ENCODE results near the gene PLEKHM2.

PLEKHM2 gene

GRCh38 chr1:15702722-15703550, 18.8 kb downstream of the PLEKHM2 start:
- DNase-seq (ENCODE audit: low read depth, low spot score): no peak

- DNase-seq (ENCODE audit: low read depth, low spot score): no peak
These were observed 19.4 kb downstream of the PLEKHM2 start for GRCh38 chr1:15703562-15703961.

GRCh38 chr1:15704526-15705183, 20.5 kb downstream of the PLEKHM2 start:
- no peak for DNase-seq (ENCODE audit: low read depth, low spot score)

GRCh38 chr1:15705184-15705566, 21.1 kb downstream of the PLEKHM2 start:
- DNase-seq (ENCODE audit: low read depth, low spot score): no peak

GRCh38 chr1:15706751-15707150, 22.6 kb downstream of the PLEKHM2 start:
- DNase-seq (ENCODE audit: low read depth, low spot score): no peak

- DNase-seq (ENCODE audit: low read depth, low spot score): no peak
These were observed 23.3 kb downstream of the PLEKHM2 start for GRCh38 chr1:15707239-15707925.

- DNase-seq (ENCODE audit: low read depth, low spot score): no peak
These were observed 24.5 kb downstream of the PLEKHM2 start for GRCh38 chr1:15708486-15709137.

GRCh38 chr1:15709226-15709625, 25.1 kb downstream of the PLEKHM2 start:
- DNase-seq (ENCODE audit: low read depth, low spot score): no peak

- no peak for DNase-seq (ENCODE audit: low read depth, low spot score)
These were observed 28.0 kb downstream of the PLEKHM2 start for GRCh38 chr1:15712168-15712567.

GRCh38 chr1:15714406-15715136, 30.5 kb downstream of the PLEKHM2 start:
- DNase-seq (ENCODE audit: low read depth, low spot score): no peak

GRCh38 chr1:15717418-15718125, 33.5 kb downstream of the PLEKHM2 start:
- no peak for DNase-seq (ENCODE audit: low read depth, low spot score)

- DNase-seq (ENCODE audit: low read depth, low spot score): no peak
These were observed 34.1 kb downstream of the PLEKHM2 start for GRCh38 chr1:15718199-15718601.

GRCh38 chr1:15719381-15720120, 35.4 kb downstream of the PLEKHM2 start:
- no peak for DNase-seq (ENCODE audit: low read depth, low spot score)

- no peak for DNase-seq (ENCODE audit: low read depth, low spot score)
These were observed 36.7 kb downstream of the PLEKHM2 start for GRCh38 chr1:15720861-15721260.

- no peak for DNase-seq (ENCODE audit: low read depth, low spot score)
These were observed 38.3 kb downstream of the PLEKHM2 start for GRCh38 chr1:15722411-15722810.

- no peak for DNase-seq (ENCODE audit: low read depth, low spot score)
These were observed 38.9 kb downstream of the PLEKHM2 start for GRCh38 chr1:15722836-15723532.

- no peak for DNase-seq (ENCODE audit: low read depth, low spot score)
These were observed 39.6 kb downstream of the PLEKHM2 start for GRCh38 chr1:15723631-15724246.

- no peak for DNase-seq (ENCODE audit: low read depth, low spot score)
These were observed 41.1 kb downstream of the PLEKHM2 start for GRCh38 chr1:15724949-15725880.

Measured in activated CD4-positive, CD25-positive, alpha-beta regulatory T cell treated with anti-CD3 and anti-CD28 coated beads, Interleukin-2, amount 50 U/mL, for 16 hours (primary cell).